T-cell (primary cell): Measurements from ENCODE around the gene C12orf60. TPM values are rescaled to one million over a fixed set of nuclear protein-coding genes. Genes with fewer than 3 reads are reported as not detected.

ENCODE experiments used
- ATAC-seq, 4 experiments: fragments of 200-7000 bp in 3 of 4; fragments of 150-1000 bp in 1 of 4; cut with Tn5 transposase; replicated peaks in 1 of 4; 1 replicate in 3 of 4; 2 replicates in 1 of 4; pipeline ENCODE4 v1.10.0; 2021; ENCODE audit warnings: moderate library complexity in 3 of 4, mild to moderate bottlenecking in 2 of 4, moderate number of reproducible peaks in 1 of 4
- CTCF ChIA-PET, 2 donors: fragments of 300-600 bp; sonication (Branson Sonifier 250); formaldehyde crosslinking; loops; one replicate each; lab custom pipeline; 2022; ENCODE audit warnings: antibody characterized with exemption in 2 of 2; lab: Charles Lee
- POLR2A ChIA-PET, 2 donors: fragments of 300-600 bp; sonication (Branson Sonifier 250); formaldehyde crosslinking; loops; one replicate each; lab custom pipeline; 2022; ENCODE audit warnings: antibody characterized with exemption in 2 of 2; lab: Charles Lee
- DNase-seq, 35 experiments: peaks; one replicate each; pipeline versions ENCODE4 v3.0.0 to v3.0.0-alpha.2; 2013 to 2023
- H3K27ac ChIP-seq: one replicate; pipeline ENCODE4 v1.5.1; 2013; ENCODE audit warnings: low read length
- H3K27me3 ChIP-seq, 2 experiments: replicated peaks in 1 of 2; 1 replicate in 1 of 2; 2 replicates in 1 of 2; pipeline versions ENCODE4 v1.6.1 to v1.7.0; 2013; ENCODE audit warnings: low read length in 1 of 2, mixed read lengths in 1 of 2; ENCODE audit not compliant: control insufficient read depth in 2 of 2, insufficient read depth in 2 of 2; ENCODE audit errors: extremely low read depth in 1 of 2
- H3K36me3 ChIP-seq, 2 donors: 1 replicate in 1 of 2; 2 replicates in 1 of 2; pipeline versions ENCODE4 v1.6.1 to v1.7.0; 2013; ENCODE audit warnings: low read length in 1 of 2; ENCODE audit not compliant: control insufficient read depth in 2 of 2, insufficient read depth in 1 of 2; ENCODE audit errors: extremely low read depth in 1 of 2
- H3K4me1 ChIP-seq, 2 experiments: 1 replicate in 1 of 2; 2 replicates in 1 of 2; pipeline versions ENCODE4 v1.6.1 to v1.7.0; 2013; ENCODE audit warnings: low read length in 2 of 2, mixed read lengths in 1 of 2; ENCODE audit not compliant: insufficient read depth in 2 of 2, control insufficient read depth in 1 of 2; ENCODE audit errors: extremely low read depth in 1 of 2
- H3K4me3 ChIP-seq, 2 donors: 1 replicate in 1 of 2; 2 replicates in 1 of 2; pipeline versions ENCODE4 v1.5.1 to v1.7.0; 2013; ENCODE audit warnings: mild to moderate bottlenecking in 2 of 2, low read length in 1 of 2, moderate library complexity in 1 of 2; ENCODE audit not compliant: control insufficient read depth in 1 of 2; ENCODE audit errors: extremely low read depth in 1 of 2
- H3K9me3 ChIP-seq: 2 replicates; pipeline ENCODE4 v1.7.0; 2013
- H3K27ac Mint-ChIP-seq, 2 donors: one replicate each; pipeline ENCODE4 v1.8.0; 2020 to 2021; ENCODE audit warnings: mild to moderate bottlenecking in 2 of 2, mixed read lengths in 2 of 2
- H3K27me3 Mint-ChIP-seq, 2 donors: one replicate each; pipeline ENCODE4 v1.8.0; 2021 to 2022; ENCODE audit warnings: mixed read lengths in 2 of 2
- H3K36me3 Mint-ChIP-seq: one replicate; pipeline ENCODE4 v1.8.0; 2021; ENCODE audit warnings: mixed read lengths
- H3K4me1 Mint-ChIP-seq, 3 donors: one replicate each; pipeline ENCODE4 v1.8.0; 2020 to 2022; ENCODE audit warnings: mixed read lengths in 3 of 3, mild to moderate bottlenecking in 1 of 3
- H3K4me3 Mint-ChIP-seq, 3 donors: one replicate each; pipeline ENCODE4 v1.8.0; 2020 to 2022; ENCODE audit warnings: mild to moderate bottlenecking in 3 of 3, mixed read lengths in 3 of 3, moderate library complexity in 3 of 3
- H3K9me3 Mint-ChIP-seq, 3 donors: one replicate each; pipeline ENCODE4 v1.8.0; 2020 to 2022; ENCODE audit warnings: mixed read lengths in 3 of 3
- WGBS: methylation state at CpG from one replicate; pipeline ENCODE4 v1.1.5; 2013; ENCODE audit warnings: missing lambda C conversion rate; ENCODE audit not compliant: insufficient coverage; 5-methylcytosine and 5-hydroxymethylcytosine counted together
- total RNA-seq, 35 experiments: library from RNA in 6 of 35; stranded (reverse) in 6 of 35; fragments of 120-200 nt in 1 of 35; gene quantifications; one replicate each; pipeline versions ENCODE4 v1.2.1 to v1.2.4 and lab custom pipeline; 2013 to 2026

Gene C12orf60
- total RNA-seq, 5 donors from 2014 or later (not counting 1 experiment from before 2014, with no cell fraction given): 0.50 to 1.4 (median 0.93) TPM; not detected in 1

- peak overlapping the region; percentile 81 to 96 for H3K4me3 ChIP-seq
- H3K27ac ChIP-seq: peak overlapping the region; percentile 95
- ATAC-seq (peak; percentile 31 to 50 (median 42)), DNase-seq (peak; percentile 83 to 98 (median 93))
- Mint-ChIP-seq H3K36me3 (peaks cover 26% of the 10 kb centered on the region), H3K9me3 (peaks cover 3 to 14% (median 12%) of the 10 kb centered on the region in 3 donors), H3K27ac (peak overlapping the region; percentile 99), H3K4me1 (peaks cover 64 to 74% (median 69%) of the 10 kb centered on the region in 3 donors), H3K4me3 (peak overlapping the region; percentile 91 to 99 (median 99)), H3K27me3 (no peaks in the 10 kb centered on the region)
- peaks cover 3 to 12% of the 10 kb centered on the region in 2 donors for H3K36me3 ChIP-seq
- H3K4me1 ChIP-seq: peaks cover 17 to 46% of the 10 kb centered on the region in 2 experiments
- CTCF ChIA-PET: interaction anchor here (0.5 to 9.8 kb wide), 15 partner anchors 9 to 405 kb away, joined by 3 to 122 read pairs (median 5); partner anchors contain the start of genes ARHGDIB (in 1 of the 2), ATF7IP (in 1 of the 2), C12orf60 (in 1 of the 2) and WBP11 (in 1 of the 2)
- H3K9me3 ChIP-seq: no peaks in the 10 kb centered on the region
- H3K27me3 ChIP-seq: no peaks in the 10 kb centered on the region
- POLR2A ChIA-PET: interaction anchor here (0.6 to 8.3 kb wide), 35 partner anchors 10 to 800 kb away, joined by 3 to 121 read pairs (median 4); partner anchors contain the start of genes ATF7IP (in 2 of the 2), C12orf60 (in 2 of the 2), WBP11 (in 2 of the 2) and ARHGDIB (in 1 of the 2)
- WGBS: under 1% methylated on average over 47 of the region's 56 CpGs
These were observed 32.7 kb upstream of the C12orf60 start for GRCh38 chr12:14770496-14771461.

- H3K27ac Mint-ChIP-seq: peak overlapping the region; percentile 88 to 99
- Histone ChIP-seq H3K27me3 (no peaks in the 10 kb centered on the region), H3K27ac (peak overlapping the region; percentile 95), H3K36me3 (peaks cover 3 to 12% of the 10 kb centered on the region in 2 donors), H3K4me1 (peaks cover 19 to 46% of the 10 kb centered on the region in 2 experiments), H3K9me3 (no peaks in the 10 kb centered on the region), H3K4me3 (peak overlapping the region; percentile 53 to 81)
- peak; percentile 26 to 77 (median 60) for DNase-seq
- H3K27me3 Mint-ChIP-seq: no peaks in the 10 kb centered on the region
- peak overlapping the region; percentile 91 to 99 (median 99) for H3K4me3 Mint-ChIP-seq
- H3K36me3 Mint-ChIP-seq: peaks cover 17% of the 10 kb centered on the region
- no peak for ATAC-seq
- 0% methylated on average over 1 of the region's 6 CpGs for WGBS
- CTCF ChIA-PET: interaction anchor here (1.0 to 9.8 kb wide), 8 partner anchors 12 to 406 kb away, joined by 3 to 122 read pairs (median 6); partner anchors contain the start of genes ATF7IP (in 1 of the 2), C12orf60 (in 1 of the 2) and WBP11 (in 1 of the 2)
- peaks cover 0 to 8% (median 5%) of the 10 kb centered on the region in 3 donors for H3K9me3 Mint-ChIP-seq
- POLR2A ChIA-PET: interaction anchor here (0.6 to 8.3 kb wide), 25 partner anchors 10 to 799 kb away, joined by 3 to 121 read pairs (median 4); partner anchors contain the start of genes C12orf60 (in 2 of the 2), WBP11 (in 2 of the 2), ARHGDIB (in 1 of the 2) and ATF7IP (in 1 of the 2)
- H3K4me1 Mint-ChIP-seq: peaks cover 68 to 76% (median 75%) of the 10 kb centered on the region in 3 donors
These were observed 31.8 kb upstream of the C12orf60 start for GRCh38 chr12:14771651-14772137.

GRCh38 chr12:14772946-14773345 is 30.5 kb upstream of the C12orf60 start:
- Mint-ChIP-seq H3K27me3 (no peaks in the 10 kb centered on the region), H3K9me3 (no peaks in the 10 kb centered on the region), H3K4me3 (peak overlapping the region; percentile 28 to 99 (median 99)), H3K27ac (peak overlapping the region; percentile 31 to 34), H3K36me3 (peaks cover 5% of the 10 kb centered on the region), H3K4me1 (peaks cover 55 to 70% (median 66%) of the 10 kb centered on the region in 3 donors)
- peaks cover 19 to 45% of the 10 kb centered on the region in 2 experiments for H3K4me1 ChIP-seq
- ATAC-seq: no peak
- no peaks in the 10 kb centered on the region for H3K9me3 ChIP-seq
- H3K4me3 ChIP-seq: no peak overlapping the region
- H3K36me3 ChIP-seq: peaks cover 0 to 3% of the 10 kb centered on the region in 2 donors
- no CpG with 5 or more reads among the region's 5 CpGs for WGBS
- H3K27ac ChIP-seq: no peak overlapping the region
- DNase-seq: no peak
- CTCF ChIA-PET: interaction anchor here in 1 of 2 donors (0.6 to 9.8 kb wide), 3 partner anchors 26 to 408 kb away, joined by 3 to 122 read pairs (median 4); partner anchors contain the start of genes C12orf60 and WBP11
- POLR2A ChIA-PET: interaction anchor here (0.5 to 8.3 kb wide), 11 partner anchors 30 to 1142 kb away, joined by 3 to 121 read pairs (median 3); partner anchors contain the start of genes WBP11 (in 2 of the 2), ARHGDIB (in 1 of the 2) and C12orf60 (in 1 of the 2)
- H3K27me3 ChIP-seq: no peaks in the 10 kb centered on the region

GRCh38 chr12:14773685-14774073 is 29.8 kb upstream of the C12orf60 start:
- Histone ChIP-seq H3K9me3 (no peaks in the 10 kb centered on the region), H3K27ac (peak overlapping the region; percentile 81), H3K4me3 (peak overlapping the region; percentile 79 to 84), H3K27me3 (no peaks in the 10 kb centered on the region), H3K36me3 (no peaks in the 10 kb centered on the region), H3K4me1 (peaks cover 17 to 42% of the 10 kb centered on the region in 2 experiments)
- ATAC-seq (peak; percentile 6 to 18 (median 9)), DNase-seq (peak in 4 of 35 experiments; percentile 4 to 34 (median 18))
- Mint-ChIP-seq H3K36me3 (peaks cover 3% of the 10 kb centered on the region), H3K9me3 (no peaks in the 10 kb centered on the region), H3K4me1 (peaks cover 51 to 67% (median 59%) of the 10 kb centered on the region in 3 donors), H3K4me3 (peak overlapping the region; percentile 97 to 99 (median 99)), H3K27me3 (no peaks in the 10 kb centered on the region), H3K27ac (peak overlapping the region; percentile 96 to 98)
- CTCF ChIA-PET: interaction anchor here (0.7 to 9.8 kb wide), 8 partner anchors 11 to 536 kb away, joined by 3 to 122 read pairs (median 4); partner anchors contain the start of genes C12orf60 (in 1 of the 2) and WBP11 (in 1 of the 2)
- POLR2A ChIA-PET: interaction anchor here (0.5 to 8.3 kb wide), 9 partner anchors 10 to 695 kb away, joined by 3 to 121 read pairs (median 3); partner anchors contain the start of genes ATF7IP (in 1 of the 2), C12orf60 (in 1 of the 2) and WBP11 (in 1 of the 2)
- 24% methylated on average over 13 of the region's 16 CpGs for WGBS

- H3K4me1 ChIP-seq: peaks cover 17 to 36% of the 10 kb centered on the region in 2 experiments
- POLR2A ChIA-PET: interaction anchor here (0.5 to 8.3 kb wide), 10 partner anchors 9 to 694 kb away, joined by 3 to 121 read pairs (median 4); partner anchors contain the start of genes ATF7IP (in 1 of the 2), C12orf60 (in 1 of the 2) and WBP11 (in 1 of the 2)
- ATAC-seq (peak; percentile 66 to 70 (median 68)), DNase-seq (peak; percentile 68 to 94 (median 90))
- no peaks in the 10 kb centered on the region for H3K36me3 ChIP-seq
- no peaks in the 10 kb centered on the region for H3K9me3 ChIP-seq
- WGBS: under 1% methylated on average over 63 of the region's 67 CpGs
- H3K27me3 ChIP-seq: no peaks in the 10 kb centered on the region
- H3K4me3 Mint-ChIP-seq: peak overlapping the region; percentile 97 to 99 (median 99)
- H3K27me3 Mint-ChIP-seq: no peaks in the 10 kb centered on the region
- peak overlapping the region; percentile 79 to 84 for H3K4me3 ChIP-seq
- H3K9me3 Mint-ChIP-seq: no peaks in the 10 kb centered on the region
- no peaks in the 10 kb centered on the region for H3K36me3 Mint-ChIP-seq
- CTCF ChIA-PET: interaction anchor here (0.7 to 9.8 kb wide), 8 partner anchors 10 to 536 kb away, joined by 3 to 122 read pairs (median 5); partner anchors contain the start of genes C12orf60 (in 1 of the 2) and WBP11 (in 1 of the 2)
- peak overlapping the region; percentile 96 to 98 for H3K27ac Mint-ChIP-seq
- peak overlapping the region; percentile 81 for H3K27ac ChIP-seq
- peaks cover 47 to 61% (median 54%) of the 10 kb centered on the region in 3 donors for H3K4me1 Mint-ChIP-seq
These were observed 29.2 kb upstream of the C12orf60 start for GRCh38 chr12:14774074-14774905.
